ENCODE results near the gene PLOD3.

The PLOD3 gene

GRCh38 chr7:101231644-101232043 lies 14.3 kb upstream of the PLOD3 start:
- Histone ChIP-seq H3K27me3 (ENCODE audit: control insufficient read depth, low read length) (no peaks in the 10 kb centered on the region), H3K4me3 (ENCODE audit: low read length) (no peak overlapping the region), H3K36me3 (ENCODE audit: control insufficient read depth, low read length) (peaks cover 4% of the 10 kb centered on the region; the same call in 1 of the 2 replicates), H3K79me2 (ENCODE audit: control insufficient read depth, low read length) (no peaks in the 10 kb centered on the region), H3F3A (ENCODE audit: control insufficient read depth, insufficient read depth) (no peaks in the 10 kb centered on the region), H3K9me3 (ENCODE audit: control insufficient read depth, insufficient read depth, low read length) (no peaks in the 10 kb centered on the region), H3K4me2 (ENCODE audit: low read length) (no peak overlapping the region), H3K4me1 (ENCODE audit: control insufficient read depth, low read length) (no peaks in the 10 kb centered on the region), H4K20me1 (ENCODE audit: control insufficient read depth, insufficient read depth, low read depth, low read length) (0 out of 2 replicates have a peak, but pooled peaks cover 4% of the 10 kb centered on the region), H3K27ac (ENCODE audit: low read depth, low read length) (no peak overlapping the region), H3K9me2 (replicated peaks; ENCODE audit: control insufficient read depth, low read length) (no peaks in the 10 kb centered on the region)
- TF ChIP-seq EZH2phosphoT487 (IDR thresholded peaks at IDR 0.05; ENCODE audit: borderline replicate concordance, low read length) (no peak), CTCF (IDR thresholded peaks at IDR 0.05; ENCODE audit: low read depth, low read length, poor library complexity, severe bottlenecking) (no peak)

- Histone ChIP-seq H3K9me2 (replicated peaks; ENCODE audit: control insufficient read depth, low read length) (no peaks in the 10 kb centered on the region), H3K4me1 (ENCODE audit: control insufficient read depth, low read length) (no peaks in the 10 kb centered on the region), H3K9me3 (ENCODE audit: control insufficient read depth, insufficient read depth, low read length) (no peaks in the 10 kb centered on the region), H3K27ac (ENCODE audit: low read depth, low read length) (no peak overlapping the region), H3F3A (ENCODE audit: control insufficient read depth, insufficient read depth) (no peaks in the 10 kb centered on the region), H3K4me2 (ENCODE audit: low read length) (no peak overlapping the region), H3K4me3 (ENCODE audit: low read length) (no peak overlapping the region), H3K27me3 (ENCODE audit: control insufficient read depth, low read length) (no peaks in the 10 kb centered on the region), H3K79me2 (ENCODE audit: control insufficient read depth, low read length) (peaks cover 3% of the 10 kb centered on the region), H3K36me3 (ENCODE audit: control insufficient read depth, low read length) (peaks cover 17% of the 10 kb centered on the region), H4K20me1 (ENCODE audit: control insufficient read depth, insufficient read depth, low read depth, low read length) (no peaks in the 10 kb centered on the region)
- TF ChIP-seq CTCF (IDR thresholded peaks at IDR 0.05; ENCODE audit: low read depth, low read length, poor library complexity, severe bottlenecking) (no peak), EZH2phosphoT487 (IDR thresholded peaks at IDR 0.05; ENCODE audit: borderline replicate concordance, low read length) (no peak)
These were observed 9.3 kb upstream of the PLOD3 start for GRCh38 chr7:101226721-101227120.

- Histone ChIP-seq H3K4me2 (ENCODE audit: low read length) (no peak overlapping the region), H3K79me2 (ENCODE audit: control insufficient read depth, low read length) (peaks cover 12% of the 10 kb centered on the region), H3K4me1 (ENCODE audit: control insufficient read depth, low read length) (no peaks in the 10 kb centered on the region), H3K36me3 (ENCODE audit: control insufficient read depth, low read length) (peaks cover 17% of the 10 kb centered on the region), H3K27me3 (ENCODE audit: control insufficient read depth, low read length) (no peaks in the 10 kb centered on the region), H4K20me1 (ENCODE audit: control insufficient read depth, insufficient read depth, low read depth, low read length) (no peaks in the 10 kb centered on the region), H3K9me3 (ENCODE audit: control insufficient read depth, insufficient read depth, low read length) (no peaks in the 10 kb centered on the region), H3K27ac (ENCODE audit: low read depth, low read length) (no peak overlapping the region), H3F3A (ENCODE audit: control insufficient read depth, insufficient read depth) (no peaks in the 10 kb centered on the region), H3K9me2 (replicated peaks; ENCODE audit: control insufficient read depth, low read length) (no peaks in the 10 kb centered on the region), H3K4me3 (ENCODE audit: low read length) (no peak overlapping the region)
- TF ChIP-seq CTCF (IDR thresholded peaks at IDR 0.05; ENCODE audit: low read depth, low read length, poor library complexity, severe bottlenecking), result no peak
- no peak for TF ChIP-seq EZH2phosphoT487 (IDR thresholded peaks at IDR 0.05; ENCODE audit: borderline replicate concordance, low read length)
These were observed 8.3 kb upstream of the PLOD3 start for GRCh38 chr7:101225650-101226049.

All from DOHH2 (cell line).